GM12878 (cell line): ENCODE data around the gene PINLYP. TPM values are rescaled to one million over a fixed set of nuclear protein-coding genes. Genes with fewer than 3 reads are reported as not detected.

Experiments used
- ATAC-seq: fragments of 200-7000 bp; cut with Tn5 transposase; 3 replicates; pipeline ENCODE4 v1.9.1; 2020; ENCODE audit warnings: mild to moderate bottlenecking, moderate library complexity
- BruUV-seq: library from RNA; stranded (reverse); fragments of 400-500 nt; replicated peaks from 2 replicates; lab custom pipeline; 2021; lab: Mats Ljungman, UMichigan
- CTCF ChIA-PET: fragments of 300-600 bp; sonication (Branson Sonifier 250); formaldehyde crosslinking; extraction: SDS; loops from one replicate; lab custom pipeline; 2021; ENCODE audit warnings: inconsistent platforms; lab: Yijun Ruan, JAX
- POLR2A ChIA-PET: fragments of 350-600 bp; formaldehyde crosslinking; extraction: SDS; loops from one replicate; lab custom pipeline; 2021; ENCODE audit warnings: inconsistent platforms; lab: Charles Lee
- RAD21 ChIA-PET: fragments of 300-600 bp; sonication (Branson Sonifier 250); formaldehyde crosslinking; loops from one replicate; lab custom pipeline; 2023; ENCODE audit warnings: antibody characterized with exemption; ENCODE audit not compliant: unreplicated experiment; lab: Charles Lee
- SMC1A ChIA-PET: fragments of 300-600 bp; sonication (Branson Sonifier 250); formaldehyde crosslinking; loops from one replicate; lab custom pipeline; 2023; ENCODE audit not compliant: unreplicated experiment, uncharacterized antibody; lab: Charles Lee
- DNase-seq: peaks from one replicate; pipeline ENCODE4 v3.0.0-alpha.2; 2011; ENCODE audit warnings: low read depth, low spot score
- FAIRE-seq: peaks from 3 replicates; lab custom pipeline; 2011; peaks lifted over from hg19 to GRCh38; lab: Jason Lieb, UNC
- H2AFZ ChIP-seq: 2 replicates; pipeline ENCODE4 v1.6.0; 2011; ENCODE audit warnings: low read depth, low read length, control low read depth; ENCODE audit not compliant: control insufficient read depth
- H3K27ac ChIP-seq: 2 replicates; pipeline ENCODE4 v1.5.1; 2011; ENCODE audit warnings: control low read depth; ENCODE audit not compliant: control insufficient read depth, insufficient read depth
- H3K27me3 ChIP-seq, 2 experiments: replicated peaks in 1 of 2; 2 replicates each; pipeline versions ENCODE4 v1.6.0 to v1.6.1; 2011; ENCODE audit warnings: low read length in 1 of 2; ENCODE audit not compliant: control insufficient read depth in 2 of 2, insufficient read depth in 2 of 2
- H3K36me3 ChIP-seq, 2 experiments: 2 replicates each; pipeline ENCODE4 v1.5.1; 2011; ENCODE audit warnings: low read length in 1 of 2; ENCODE audit not compliant: control insufficient read depth in 2 of 2, insufficient read depth in 2 of 2
- H3K4me1 ChIP-seq: 2 replicates; pipeline ENCODE4 v1.6.1; 2011; ENCODE audit warnings: mild to moderate bottlenecking, low read length, moderate library complexity, mixed read lengths; ENCODE audit not compliant: control insufficient read depth, insufficient read depth
- H3K4me2 ChIP-seq: 2 replicates; pipeline ENCODE4 v1.6.0; 2011; ENCODE audit warnings: control low read depth; ENCODE audit not compliant: control insufficient read depth, insufficient read depth
- H3K4me3 ChIP-seq: fragments of 200-600 bp; sonication (generic); 2 replicates; pipeline ENCODE4 v1.5.1; 2016
- H3K79me2 ChIP-seq: 2 replicates; pipeline ENCODE4 v1.6.0; 2011; ENCODE audit warnings: low read length; ENCODE audit not compliant: control insufficient read depth, insufficient read depth
- H3K9ac ChIP-seq: 2 replicates; pipeline ENCODE4 v1.8.0; 2011; ENCODE audit warnings: low read length, control low read depth, mixed read lengths; ENCODE audit not compliant: control insufficient read depth, insufficient read depth
- H3K9me3 ChIP-seq: replicated peaks from 3 replicates; pipeline ENCODE4 v1.5.1; 2011; ENCODE audit warnings: mild to moderate bottlenecking, low read length; ENCODE audit not compliant: control insufficient read depth, insufficient read depth
- H4K20me1 ChIP-seq: 2 replicates; pipeline ENCODE4 v1.6.0; 2011; ENCODE audit not compliant: control insufficient read depth, insufficient read depth
- LARP7 ChIP-seq: fragments of 450-650 bp; IDR thresholded peaks from 2 replicates; pipeline ENCODE4 v1.6.1; 2017; ENCODE audit warnings: mild to moderate bottlenecking
- NFYA ChIP-seq: IDR thresholded peaks from 2 replicates; pipeline ENCODE4 v1.6.1; 2011; ENCODE audit warnings: low read depth, mild to moderate bottlenecking, low read length, improper control_type of control experiment, borderline replicate concordance
- PBX3 ChIP-seq: IDR thresholded peaks from 2 replicates; pipeline ENCODE4 v1.6.1; 2011; ENCODE audit warnings: mild to moderate bottlenecking, low read depth, low read length, moderate library complexity; ENCODE audit not compliant: insufficient replicate concordance
- STAT1 ChIP-seq: fragments of 450-650 bp; conservative IDR thresholded peaks from 2 replicates; pipeline ENCODE4 v1.6.1; 2014; ENCODE audit warnings: antibody characterized with exemption, mild to moderate bottlenecking
- TCF7 ChIP-seq: IDR thresholded peaks from 2 replicates; pipeline ENCODE4 v1.6.1; 2014; ENCODE audit warnings: antibody characterized with exemption, borderline replicate concordance
- WGBS: methylation state at CpG from one replicate; pipeline ENCODE4 v1.1.6; 2016; ENCODE audit warnings: low lambda C conversion rate; ENCODE audit not compliant: insufficient replicate concordance, insufficient coverage; ENCODE audit errors: missing lambda C conversion rate; 5-methylcytosine and 5-hydroxymethylcytosine counted together
- in situ Hi-C: fragments of 300-500 bp; cut with MboI; formaldehyde crosslinking; loops from 9 replicates; pipeline ENCODE4 v1.14.3; 2018; ENCODE audit warnings: mixed read lengths
- intact Hi-C: fragments of 100-400 bp; cut with micrococcal nuclease; formaldehyde crosslinking; loops from one replicate; pipeline ENCODE4 v1.14.2; 2022; ENCODE audit not compliant: unreplicated experiment
- polyA plus RNA-seq, 11 experiments: library from polyadenylated mRNA; depleted of rRNA in 4 of 11; unstranded in 6 of 11; stranded (reverse) in 5 of 11; fragments of >200 nt; fragmentation: Nextera tagmentation in 4 of 11; fragmentation: Illumina TruSeq in 1 of 11; extraction: Ambion mirVana in 4 of 11; extraction: Trizol in 1 of 11; gene quantifications; 1 replicate in 1 of 11; 2 replicates in 10 of 11; pipeline versions ENCODE4 v1.2.1 to v1.2.3, GENCODE V29; 2011 to 2016; ENCODE audit warnings: inconsistent platforms in 2 of 11, missing spikeins in 2 of 11, low read depth in 1 of 11
- total RNA-seq, 4 experiments: library from RNA; depleted of rRNA in 3 of 4; stranded (reverse); fragments of >200 nt in 3 of 4; fragmentation: Illumina TruSeq in 1 of 4; extraction: Trizol in 1 of 4; gene quantifications; 2 replicates each; pipeline versions ENCODE4 v1.2.1 to v1.2.3, GENCODE V29; 2013 to 2021

PINLYP gene
- total and polyA plus RNA-seq, 10 of the 15 experiments (the other 5 are each of a cell fraction or from before 2014, with no cell fraction given), result 1.0 to 26.9 (median 11.4) TPM

GRCh38 chr19:43597876-43598275 is 22.3 kb downstream of the PINLYP start (continued):
- no peak for TF ChIP-seq PBX3
- no peak for TF ChIP-seq LARP7
- TF ChIP-seq, all 136 proteins: peak for 0

GRCh38 chr19:43598445-43599240 is 23.0 kb downstream of the PINLYP start:
- CTCF ChIA-PET, result interaction anchor here (0.6 to 6.6 kb wide), 3 partner anchors 17 to 211 kb away, joined by 3 to 169 read pairs (median 7); no protein-coding TSS in a partner anchor

More at GRCh38 chr19:43598445-43599240, 23.0 kb downstream of the PINLYP start:
- peaks cover 7% of the 10 kb centered on the region; the same call in 1 of the 2 replicates for H3K4me1 ChIP-seq
- intact Hi-C loops, result no loop called here
- H3K27me3 ChIP-seq, result no peaks in the 10 kb centered on the region
- POLR2A ChIA-PET, result interaction anchor here (1.1 kb wide), 1 partner anchor 23 kb away, joined by 3 read pairs; the partner anchor contains the start of gene XRCC1
- no peak for ATAC-seq
- RAD21 ChIA-PET, result interaction anchor here (1.8 kb wide), 1 partner anchor 211 kb away, joined by 4 read pairs; no protein-coding TSS in a partner anchor
- WGBS, result 98% methylated on average over 17 of the region's 19 CpGs
- H4K20me1 ChIP-seq, result no peaks in the 10 kb centered on the region
- SMC1A ChIA-PET, result no interaction called here
- no peak overlapping the region; the same call in 1 of the 2 replicates for H3K9ac ChIP-seq
- TF ChIP-seq TCF7 (no peak), STAT1 (no peak), NFYA (no peak)
- H3K4me3 ChIP-seq, result 0 out of 2 replicates have a peak overlapping the region, but pooled peaks have one; percentile 80
- H3K4me2 ChIP-seq, result peak overlapping the region; percentile 86
- no peak for DNase-seq
- H3K9me3 ChIP-seq, result no peaks in the 10 kb centered on the region
- BruUV-seq, result no TSS peak
- in situ Hi-C loops, result no loop called here
- FAIRE-seq, result no peak
- H3K36me3 ChIP-seq, result peaks cover 6 to 23% of the 10 kb centered on the region in 2 experiments; a peak in 3 of 4 replicates
- H3K79me2 ChIP-seq, result peaks cover 37% of the 10 kb centered on the region
- H2AFZ ChIP-seq, result no peak overlapping the region
- H3K27ac ChIP-seq, result no peak overlapping the region
